T-helper 17 cell (primary cell): ENCODE measurements around the gene PLEKHA6. TPM values are rescaled to one million over a fixed set of nuclear protein-coding genes. Genes with fewer than 3 reads are reported as not detected.
"Not testable (repeated sequence)": the region's sequence is repeated elsewhere in the genome, so short reads cannot be mapped to it uniquely, and the experiment has no call there.

Experiments used
- ATAC-seq: fragments of 150-1000 bp; cut with Tn5 transposase; 2 replicates; pipeline ENCODE4 v1.10.0; 2021; ENCODE audit warnings: mild to moderate bottlenecking, moderate library complexity
- DNase-seq, 3 donors: peaks; one replicate each; pipeline versions ENCODE4 v3.0.0 to v3.0.0-alpha.2; 2020 to 2021
- H3K9me3 ChIP-seq: one replicate; pipeline ENCODE4 v1.7.0; 2013; ENCODE audit warnings: low read length, mild to moderate bottlenecking; ENCODE audit not compliant: control insufficient read depth, poor library complexity, severe bottlenecking
- H3K27ac Mint-ChIP-seq: one replicate; pipeline ENCODE4 v1.8.0; 2022; ENCODE audit warnings: mild to moderate bottlenecking, moderate library complexity, mixed read lengths
- H3K27me3 Mint-ChIP-seq: one replicate; pipeline ENCODE4 v1.8.0; 2022; ENCODE audit warnings: mixed read lengths
- H3K36me3 Mint-ChIP-seq: one replicate; pipeline ENCODE4 v1.8.0; 2022; ENCODE audit warnings: low read depth, mixed read lengths
- H3K4me1 Mint-ChIP-seq: one replicate; pipeline ENCODE4 v1.8.0; 2022; ENCODE audit warnings: mild to moderate bottlenecking, mixed read lengths
- H3K4me3 Mint-ChIP-seq: one replicate; pipeline ENCODE4 v1.8.0; 2022; ENCODE audit warnings: mild to moderate bottlenecking, moderate library complexity, mixed read lengths
- total RNA-seq, 4 donors: library from RNA in 2 of 4; stranded (reverse) in 2 of 4; gene quantifications; one replicate each; pipeline ENCODE4 v1.2.3 and lab custom pipeline; 2022 to 2026

Gene PLEKHA6
- total RNA-seq, 2 donors from 2014 or later: 0.47 to 0.50 TPM

DNA sequence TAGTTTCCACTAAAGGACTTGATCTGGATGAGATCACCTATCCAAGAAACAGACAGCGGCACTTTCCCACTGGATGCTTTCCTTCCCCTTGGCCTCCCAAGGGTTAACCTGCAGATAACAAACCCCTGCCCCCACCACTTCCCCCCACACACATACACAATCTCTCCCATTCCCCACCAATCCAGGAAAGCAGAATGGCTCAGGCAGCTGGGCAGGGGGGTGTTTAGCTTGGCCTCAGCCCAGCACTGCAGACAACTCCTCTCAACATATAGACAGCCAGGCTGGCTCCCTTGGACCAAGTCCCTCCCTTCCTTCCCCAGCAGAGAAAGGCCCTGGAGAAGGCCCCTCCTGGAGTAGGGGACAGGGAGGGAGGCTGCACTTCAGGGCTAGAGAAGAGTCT is 24.6 kb downstream of the PLEKHA6 start:
- peaks cover 48% of the 10 kb centered on the region for H3K27me3 Mint-ChIP-seq
- ATAC-seq (no peak), DNase-seq (no peak)
- no peaks in the 10 kb centered on the region for H3K9me3 ChIP-seq
- H3K27ac Mint-ChIP-seq: no peak overlapping the region
- H3K4me3 Mint-ChIP-seq: no peak overlapping the region
- H3K36me3 Mint-ChIP-seq: peaks cover 3% of the 10 kb centered on the region
- H3K4me1 Mint-ChIP-seq: peaks cover 5% of the 10 kb centered on the region

DNA sequence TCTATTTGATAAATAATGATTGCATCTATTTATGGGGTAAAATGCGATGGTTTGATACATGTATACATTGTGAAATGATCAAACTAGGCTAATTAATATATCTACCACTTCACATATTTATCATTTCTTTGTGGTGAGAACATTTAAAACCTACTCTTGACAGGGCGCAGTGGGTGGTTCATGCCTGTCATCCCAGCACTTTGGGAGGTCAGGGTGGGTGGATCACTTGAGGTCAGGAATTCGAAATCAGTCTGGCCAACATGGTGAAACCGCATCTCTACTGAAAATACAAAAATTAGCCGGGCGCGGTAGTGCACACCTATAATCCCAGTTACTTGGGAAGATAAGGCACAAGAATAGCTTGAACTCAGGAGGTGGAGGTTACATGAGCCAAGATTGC is 25.3 kb downstream of the PLEKHA6 start:
- H3K27ac Mint-ChIP-seq: no peak overlapping the region
- no peaks in the 10 kb centered on the region for H3K9me3 ChIP-seq
- H3K27me3 Mint-ChIP-seq: peaks cover 47% of the 10 kb centered on the region
- DNase-seq: no peak
- no peak overlapping the region for H3K4me3 Mint-ChIP-seq
- H3K36me3 Mint-ChIP-seq: peaks cover 3% of the 10 kb centered on the region
- ATAC-seq: no peak
- H3K4me1 Mint-ChIP-seq: peaks cover 5% of the 10 kb centered on the region

DNA sequence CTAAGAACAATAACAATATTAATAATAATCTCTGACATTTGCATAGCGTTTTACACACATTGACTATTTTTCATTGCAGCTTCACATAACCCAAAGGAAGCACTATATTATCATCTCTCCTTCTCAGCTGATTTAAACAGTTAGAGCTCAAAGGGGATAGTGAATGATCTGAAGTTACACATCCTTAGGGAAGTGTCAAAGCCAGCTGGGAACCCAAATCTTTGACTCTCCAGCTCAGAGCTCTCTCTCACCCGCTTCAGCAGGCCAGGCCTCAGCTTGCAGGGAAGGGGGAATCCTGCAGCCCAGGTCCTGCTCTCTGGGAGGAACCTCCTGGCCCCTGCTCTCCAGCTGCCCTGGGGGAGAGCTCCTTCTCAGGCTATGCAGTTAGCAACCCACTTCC is 26.3 kb downstream of the PLEKHA6 start:
- Mint-ChIP-seq H3K4me1 (peaks cover 4% of the 10 kb centered on the region), H3K27ac (no peak overlapping the region), H3K4me3 (no peak overlapping the region), H3K27me3 (peaks cover 48% of the 10 kb centered on the region), H3K36me3 (peaks cover 3% of the 10 kb centered on the region)
- no peaks in the 10 kb centered on the region for H3K9me3 ChIP-seq
- DNase-seq (no peak), ATAC-seq (no peak)

DNA sequence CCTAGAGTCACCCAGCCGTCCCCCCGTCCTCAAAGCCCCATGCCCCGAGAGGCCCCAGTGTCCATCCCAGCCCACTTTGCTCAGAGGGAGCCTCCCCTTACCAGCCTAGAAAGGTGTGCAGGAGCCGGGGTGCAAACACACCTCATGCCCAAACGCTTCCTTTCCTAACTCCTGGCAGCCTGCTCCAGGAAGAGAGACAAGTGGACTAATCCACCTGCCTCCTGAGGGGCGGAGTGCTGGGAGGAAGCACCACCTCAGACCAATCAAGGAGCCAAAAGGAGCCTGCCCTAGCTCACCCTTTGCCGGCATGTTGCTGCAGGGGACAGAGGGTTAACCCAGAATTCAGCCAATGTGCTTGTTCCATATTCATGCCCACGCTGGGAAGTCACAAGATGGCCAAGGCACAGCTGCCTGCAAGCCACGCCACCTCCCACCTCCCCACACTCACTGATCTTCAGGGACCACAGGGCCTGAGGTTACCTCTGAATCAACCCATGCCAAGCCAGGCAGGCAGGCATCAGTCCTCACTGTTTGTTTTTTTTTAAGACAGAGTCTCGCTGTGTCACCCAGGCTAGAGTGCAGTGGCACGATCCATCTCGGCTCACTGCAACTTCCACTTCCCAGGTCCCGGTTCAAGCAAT is 27.8 kb downstream of the PLEKHA6 start:
- H3K4me1 Mint-ChIP-seq: no peaks in the 10 kb centered on the region

DNA sequence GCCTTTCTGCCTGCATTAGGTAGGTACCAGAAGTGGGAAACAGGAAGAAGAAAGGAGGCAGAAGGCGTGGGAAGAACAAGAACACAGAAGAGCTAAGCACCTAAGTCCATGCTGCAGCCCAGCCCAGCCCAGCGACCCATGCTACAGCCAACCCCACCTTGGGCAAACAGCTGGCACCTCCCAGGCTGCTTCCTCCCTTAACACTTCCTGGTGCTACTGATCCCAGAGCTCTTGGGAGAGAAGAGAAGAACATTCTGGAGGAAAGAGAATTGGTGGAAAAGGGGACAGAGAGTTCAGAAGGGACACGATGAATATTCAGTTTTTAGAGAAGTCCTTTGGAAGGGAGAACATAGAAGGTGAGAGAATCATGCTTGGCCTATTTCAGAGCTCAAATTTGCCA is 28.5 kb downstream of the PLEKHA6 start:
- ATAC-seq: no peak
- no peaks in the 10 kb centered on the region for H3K9me3 ChIP-seq
- peaks cover 46% of the 10 kb centered on the region for H3K27me3 Mint-ChIP-seq

More for the DNA sequence above, 27.8 kb downstream of the PLEKHA6 start:
- Mint-ChIP-seq H3K36me3 (peaks cover 3% of the 10 kb centered on the region), H3K27me3 (peaks cover 45% of the 10 kb centered on the region), H3K4me3 (no peak overlapping the region), H3K27ac (no peak overlapping the region)
- no peaks in the 10 kb centered on the region for H3K9me3 ChIP-seq
- ATAC-seq (no peak), DNase-seq (no peak)

DNA sequence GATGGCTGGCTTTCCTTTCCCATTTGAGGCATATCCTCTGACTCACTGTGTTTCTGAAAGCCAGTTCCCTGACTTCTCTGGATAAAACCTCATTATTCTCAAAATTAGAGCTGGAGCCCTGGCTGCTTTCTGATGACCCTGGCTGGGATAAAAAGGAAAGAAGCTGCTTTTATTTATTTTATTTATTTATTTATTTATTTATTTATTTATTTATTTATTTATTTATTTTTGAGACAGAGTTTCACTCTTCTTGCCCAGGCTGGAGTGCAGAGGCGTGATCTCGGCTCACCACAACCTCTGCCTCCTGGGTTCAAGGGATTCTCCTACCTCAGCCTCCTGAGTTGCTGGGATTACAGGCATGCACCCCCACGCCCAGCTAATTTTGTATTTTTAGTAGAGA is 31.9 kb downstream of the PLEKHA6 start:
- not testable (repeated sequence) for H3K4me1 Mint-ChIP-seq, H3K4me3 Mint-ChIP-seq, ATAC-seq, H3K36me3 Mint-ChIP-seq, H3K9me3 ChIP-seq, H3K27ac Mint-ChIP-seq, DNase-seq
- H3K27me3 Mint-ChIP-seq: peaks cover 54% of the 10 kb centered on the region

More for the DNA sequence above, 28.5 kb downstream of the PLEKHA6 start:
- DNase-seq: no peak
- H3K36me3 Mint-ChIP-seq: peaks cover 3% of the 10 kb centered on the region
- peaks cover under 1% of the 10 kb centered on the region for H3K4me1 Mint-ChIP-seq
- H3K4me3 Mint-ChIP-seq: no peak overlapping the region
- no peak overlapping the region for H3K27ac Mint-ChIP-seq

DNA sequence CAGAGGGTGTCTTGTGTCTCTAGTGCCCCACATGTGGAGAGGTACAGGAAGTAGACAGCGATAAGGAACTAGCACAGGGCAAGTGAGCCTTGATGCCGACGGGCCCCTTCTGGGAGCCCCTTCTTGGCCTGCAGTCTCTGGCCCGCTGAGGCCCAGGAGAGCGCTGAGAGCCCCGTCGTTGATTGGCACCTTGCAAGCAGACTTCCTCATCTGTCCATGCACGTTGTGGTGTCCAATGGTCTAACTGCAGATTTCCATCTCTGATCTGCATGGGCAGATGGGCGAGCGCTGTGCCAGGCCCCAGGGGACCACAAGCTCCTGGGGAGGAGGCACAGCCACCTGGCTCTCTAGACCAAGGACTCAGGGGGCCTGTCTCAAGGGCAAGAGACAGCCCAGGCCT is 32.4 kb downstream of the PLEKHA6 start:
- peaks cover 4% of the 10 kb centered on the region for H3K4me1 Mint-ChIP-seq
- H3K4me3 Mint-ChIP-seq: no peak overlapping the region

DNA sequence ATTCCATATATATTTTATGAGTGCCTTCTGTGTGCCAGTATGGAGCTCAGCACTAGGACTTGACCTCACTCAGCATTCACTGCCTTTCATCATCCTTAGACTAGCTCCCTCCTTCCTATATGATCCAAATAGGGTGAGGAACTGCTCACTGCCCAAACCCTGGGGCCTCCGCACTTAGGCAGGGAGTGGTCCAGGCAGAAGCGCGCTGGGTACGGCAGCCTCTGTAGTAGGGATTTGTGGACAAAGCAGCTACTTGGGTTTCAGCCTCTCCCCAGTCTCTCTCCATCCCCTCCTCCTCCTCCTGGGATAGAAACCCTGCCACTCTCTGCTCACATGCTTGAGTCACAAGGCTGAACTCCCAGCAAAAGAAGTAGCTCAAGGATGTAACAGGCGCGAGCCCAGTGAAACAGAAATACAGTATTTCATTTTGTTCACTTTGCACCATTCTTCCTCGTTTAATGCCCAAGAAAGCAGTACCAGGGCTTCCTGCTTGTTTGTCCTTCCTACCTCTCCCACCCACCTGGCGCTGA is 32.9 kb downstream of the PLEKHA6 start:
- H3K27ac Mint-ChIP-seq: no peak overlapping the region
- no peak overlapping the region for H3K4me3 Mint-ChIP-seq
- H3K4me1 Mint-ChIP-seq: peaks cover 4% of the 10 kb centered on the region
- no peak for ATAC-seq
- no peak for DNase-seq
- H3K27me3 Mint-ChIP-seq: peaks cover 52% of the 10 kb centered on the region
- H3K36me3 Mint-ChIP-seq: peaks cover 5% of the 10 kb centered on the region
- no peaks in the 10 kb centered on the region for H3K9me3 ChIP-seq

More for the DNA sequence above, 32.4 kb downstream of the PLEKHA6 start:
- ATAC-seq (no peak), DNase-seq (no peak)
- no peak overlapping the region for H3K27ac Mint-ChIP-seq
- H3K36me3 Mint-ChIP-seq: peaks cover 5% of the 10 kb centered on the region
- H3K9me3 ChIP-seq: no peaks in the 10 kb centered on the region
- peaks cover 54% of the 10 kb centered on the region for H3K27me3 Mint-ChIP-seq

DNA sequence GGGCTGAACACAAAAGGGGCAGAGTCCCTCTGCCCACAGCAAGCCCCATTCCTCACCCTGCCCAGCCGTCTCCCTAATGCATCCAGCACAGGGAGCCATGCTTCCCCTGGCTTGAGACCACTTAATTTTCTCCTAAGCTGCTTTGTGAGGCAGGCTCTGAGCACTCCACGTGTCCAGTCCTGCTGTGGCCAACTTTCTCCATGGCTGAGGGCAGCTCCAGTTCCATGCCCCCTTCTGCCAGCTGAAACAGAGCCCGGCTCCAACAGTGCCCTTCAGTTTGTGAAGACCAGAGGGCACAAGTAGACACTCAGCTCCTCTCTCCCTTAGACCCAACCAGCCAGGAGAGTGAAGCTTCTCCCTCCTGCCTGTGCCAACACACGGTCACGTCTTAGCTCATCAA is 33.8 kb downstream of the PLEKHA6 start:
- DNase-seq (no peak), ATAC-seq (no peak)
- Mint-ChIP-seq H3K4me1 (peaks cover 4% of the 10 kb centered on the region), H3K27ac (no peak overlapping the region), H3K4me3 (no peak overlapping the region), H3K27me3 (peaks cover 53% of the 10 kb centered on the region), H3K36me3 (peaks cover 2% of the 10 kb centered on the region)
- H3K9me3 ChIP-seq: no peaks in the 10 kb centered on the region

DNA sequence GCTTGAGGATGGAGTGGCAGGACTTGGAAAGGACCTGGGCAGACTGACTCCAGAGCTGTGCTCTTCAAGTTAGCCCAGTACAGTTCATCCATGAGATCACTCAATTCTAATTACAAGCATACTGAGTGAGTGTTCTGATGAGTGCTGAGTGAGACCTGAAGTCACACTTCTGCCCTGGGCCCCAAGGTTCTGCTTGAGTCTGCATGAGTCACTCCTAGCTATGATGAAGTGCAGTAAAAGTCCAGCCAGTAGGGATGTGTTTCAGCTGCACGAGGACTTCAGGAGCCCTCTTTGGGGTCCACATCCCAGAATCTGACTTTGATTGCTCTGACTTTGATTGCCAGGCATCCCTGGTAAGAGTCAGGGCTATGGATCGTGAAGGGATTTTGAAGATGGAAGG is 35.8 kb downstream of the PLEKHA6 start:
- peaks cover 54% of the 10 kb centered on the region for H3K27me3 Mint-ChIP-seq
- peaks cover 2% of the 10 kb centered on the region for H3K36me3 Mint-ChIP-seq
- no peak overlapping the region for H3K4me3 Mint-ChIP-seq
- DNase-seq (no peak), ATAC-seq (no peak)
- peaks cover 4% of the 10 kb centered on the region for H3K4me1 Mint-ChIP-seq
- no peaks in the 10 kb centered on the region for H3K9me3 ChIP-seq
- no peak overlapping the region for H3K27ac Mint-ChIP-seq

DNA sequence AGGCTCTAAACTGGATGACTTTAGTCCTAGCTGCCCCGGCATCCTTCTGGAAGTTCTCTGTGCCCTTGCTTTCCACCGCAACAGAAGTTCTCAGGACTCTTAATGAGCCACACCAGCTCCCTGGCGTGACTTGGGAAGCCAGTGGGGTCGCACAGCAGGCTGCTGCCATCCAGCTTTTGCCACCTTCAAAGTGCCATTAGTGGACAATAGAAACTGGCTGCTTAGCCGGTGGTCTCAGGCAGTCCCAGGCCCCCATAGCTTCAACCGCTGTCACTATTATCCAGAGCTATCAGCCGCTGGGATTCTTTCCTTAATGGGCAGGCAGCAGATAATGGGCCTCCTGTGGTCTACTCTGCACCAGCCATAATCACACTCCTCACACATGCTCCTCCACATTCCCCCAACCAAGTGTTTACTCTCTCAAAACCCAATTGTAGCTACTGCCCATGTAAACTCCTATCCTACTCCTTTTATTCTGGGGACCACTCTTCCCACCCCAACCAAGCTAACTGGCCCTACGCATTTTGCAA is 37.3 kb downstream of the PLEKHA6 start:
- Mint-ChIP-seq H3K4me1 (peaks cover 6% of the 10 kb centered on the region), H3K36me3 (peaks cover 2% of the 10 kb centered on the region), H3K27me3 (peaks cover 48% of the 10 kb centered on the region)

DNA sequence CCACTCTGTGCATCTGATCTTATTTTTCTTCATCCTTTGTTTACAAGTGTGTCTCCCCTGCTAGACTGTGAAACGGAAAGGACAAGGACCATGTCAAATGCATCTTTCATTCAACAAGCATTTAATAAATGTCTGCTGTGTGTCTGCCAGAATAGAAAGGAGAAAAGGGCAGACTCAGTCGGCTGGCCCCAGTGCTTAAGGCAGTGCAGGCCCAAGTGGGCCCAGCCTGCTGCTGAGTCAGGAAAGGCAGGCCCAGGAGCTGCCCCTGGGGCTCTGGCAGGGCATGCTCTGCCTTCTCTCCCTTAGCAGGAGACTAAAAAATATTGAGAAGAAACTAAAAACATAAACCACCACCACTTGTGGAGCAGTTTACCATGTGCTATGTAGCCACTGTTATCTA is 38.1 kb downstream of the PLEKHA6 start:
- peaks cover 2% of the 10 kb centered on the region for H3K36me3 Mint-ChIP-seq
- H3K27ac Mint-ChIP-seq: no peak overlapping the region

More for the DNA sequence above, 37.3 kb downstream of the PLEKHA6 start:
- no peaks in the 10 kb centered on the region for H3K9me3 ChIP-seq
- Mint-ChIP-seq H3K27ac (no peak overlapping the region), H3K4me3 (no peak overlapping the region)
- ATAC-seq (no peak), DNase-seq (no peak)

DNA sequence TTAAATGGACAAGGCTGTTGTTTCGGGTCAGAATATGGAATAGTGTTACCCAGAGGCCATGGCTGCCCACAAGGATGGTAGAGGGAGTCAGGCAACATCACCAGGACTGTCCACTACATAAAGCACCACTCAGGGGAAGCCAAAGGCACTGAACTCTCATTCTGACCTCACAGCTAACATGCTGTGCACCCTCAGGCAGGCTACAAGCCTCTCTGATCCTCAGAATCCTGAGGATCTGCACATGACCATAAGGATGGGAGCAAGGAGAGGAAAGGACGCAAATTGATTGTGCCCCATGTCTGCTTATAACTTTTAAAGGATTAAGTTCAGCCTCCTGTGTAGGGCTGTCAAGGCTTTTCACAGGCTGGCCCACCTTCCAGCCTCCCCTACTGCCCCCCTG is 38.7 kb downstream of the PLEKHA6 start:
- Mint-ChIP-seq H3K4me1 (peaks cover 3% of the 10 kb centered on the region), H3K4me3 (no peak overlapping the region), H3K27me3 (peaks cover 44% of the 10 kb centered on the region), H3K27ac (no peak overlapping the region), H3K36me3 (peaks cover 2% of the 10 kb centered on the region)
- no peaks in the 10 kb centered on the region for H3K9me3 ChIP-seq
- no peak for DNase-seq
- no peak for ATAC-seq

More for the DNA sequence above, 38.1 kb downstream of the PLEKHA6 start:
- DNase-seq (no peak), ATAC-seq (no peak)
- Mint-ChIP-seq H3K27me3 (peaks cover 48% of the 10 kb centered on the region), H3K4me1 (peaks cover 6% of the 10 kb centered on the region), H3K4me3 (no peak overlapping the region)
- H3K9me3 ChIP-seq: no peaks in the 10 kb centered on the region

DNA sequence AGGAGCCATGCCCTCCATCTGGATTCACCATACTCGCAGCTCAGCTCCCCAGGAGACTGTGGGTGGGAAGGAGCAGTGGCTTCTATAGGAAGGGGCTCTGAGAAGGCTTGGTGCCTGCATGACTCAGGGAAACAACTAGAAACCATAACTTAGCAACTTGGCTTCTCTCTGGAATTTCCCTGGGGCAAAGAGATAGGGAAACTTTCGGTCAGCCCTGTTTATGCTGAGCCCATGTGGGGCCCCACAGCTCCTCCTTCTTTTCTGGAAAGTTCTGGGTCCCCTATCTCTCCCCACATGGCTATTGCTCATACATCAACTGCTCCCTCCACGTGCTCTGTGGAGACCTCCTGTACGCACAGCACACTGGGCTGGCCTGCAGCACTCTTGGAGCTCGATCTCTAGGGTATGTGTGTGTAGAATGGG is 39.3 kb downstream of the PLEKHA6 start:
- H3K9me3 ChIP-seq: no peaks in the 10 kb centered on the region
- ATAC-seq (no peak), DNase-seq (no peak)
- Mint-ChIP-seq H3K27ac (no peak overlapping the region), H3K4me3 (no peak overlapping the region), H3K36me3 (peaks cover 2% of the 10 kb centered on the region), H3K4me1 (peaks cover 2% of the 10 kb centered on the region), H3K27me3 (peaks cover 47% of the 10 kb centered on the region)
